ENCODE measurements around the gene GRM4. TPM values are rescaled to one million over a fixed set of nuclear protein-coding genes. Genes with fewer than 3 reads are reported as not detected.

GRM4 gene
- total RNA-seq, 1 experiment from 2014 or later = not detected

- H3K36me3 Mint-ChIP-seq (ENCODE audit: insufficient read depth, unreplicated experiment) = no peaks in the 10 kb centered on the region
- ChIA-PET POLR2A (no interaction called here), CTCF (no interaction called here)
- no peak overlapping the region for H3K4me3 Mint-ChIP-seq (ENCODE audit: unreplicated experiment)
- H3K27ac Mint-ChIP-seq (ENCODE audit: low read depth, unreplicated experiment) = no peak overlapping the region
- no peaks in the 10 kb centered on the region for H3K9me3 Mint-ChIP-seq (ENCODE audit: unreplicated experiment)
- intact Hi-C loops (cut with micrococcal nuclease) = no loop called here
- H3K4me1 Mint-ChIP-seq (ENCODE audit: insufficient read depth, unreplicated experiment) = no peaks in the 10 kb centered on the region
- no peak for TF ChIP-seq CTCF (IDR thresholded peaks at IDR 0.05; ENCODE audit: unreplicated experiment)
- peaks cover 14% of the 10 kb centered on the region for H3K27me3 Mint-ChIP-seq (ENCODE audit: insufficient read depth, unreplicated experiment)
- DNase-seq (ENCODE audit: unreplicated experiment) = no peak
- no TSS peak for BruUV-seq (replicated peaks)
These were observed 71.7 kb downstream of the GRM4 start for GRCh38 chr6:34074064-34074742.

GRCh38 chr6:34073540-34073939 is 72.3 kb downstream of the GRM4 start:
- no peaks in the 10 kb centered on the region for H3K36me3 Mint-ChIP-seq (ENCODE audit: insufficient read depth, unreplicated experiment)
- no peaks in the 10 kb centered on the region for H3K4me1 Mint-ChIP-seq (ENCODE audit: insufficient read depth, unreplicated experiment)
- TF ChIP-seq CTCF (IDR thresholded peaks at IDR 0.05; ENCODE audit: unreplicated experiment) = no peak
- H3K9me3 Mint-ChIP-seq (ENCODE audit: unreplicated experiment) = no peaks in the 10 kb centered on the region
- peaks cover 10% of the 10 kb centered on the region for H3K27me3 Mint-ChIP-seq (ENCODE audit: insufficient read depth, unreplicated experiment)
- no peak overlapping the region for H3K4me3 Mint-ChIP-seq (ENCODE audit: unreplicated experiment)
- H3K27ac Mint-ChIP-seq (ENCODE audit: low read depth, unreplicated experiment) = no peak overlapping the region
- intact Hi-C loops (cut with micrococcal nuclease) = no loop called here
- POLR2A ChIA-PET = no interaction called here
- no TSS peak for BruUV-seq (replicated peaks)
- CTCF ChIA-PET = no interaction called here
- no peak for DNase-seq (ENCODE audit: unreplicated experiment)

- intact Hi-C loops (cut with micrococcal nuclease) = no loop called here
- BruUV-seq (replicated peaks) = no TSS peak
- peaks cover 2% of the 10 kb centered on the region for H3K27me3 Mint-ChIP-seq (ENCODE audit: insufficient read depth, unreplicated experiment)
- CTCF ChIA-PET = no interaction called here
- H3K9me3 Mint-ChIP-seq (ENCODE audit: unreplicated experiment) = no peaks in the 10 kb centered on the region
- no peak overlapping the region for H3K4me3 Mint-ChIP-seq (ENCODE audit: unreplicated experiment)
- TF ChIP-seq CTCF (IDR thresholded peaks at IDR 0.05; ENCODE audit: unreplicated experiment) = no peak
- no peak overlapping the region for H3K27ac Mint-ChIP-seq (ENCODE audit: low read depth, unreplicated experiment)
- no peak for DNase-seq (ENCODE audit: unreplicated experiment)
- H3K4me1 Mint-ChIP-seq (ENCODE audit: insufficient read depth, unreplicated experiment) = no peaks in the 10 kb centered on the region
- no peaks in the 10 kb centered on the region for H3K36me3 Mint-ChIP-seq (ENCODE audit: insufficient read depth, unreplicated experiment)
- POLR2A ChIA-PET = no interaction called here
These were observed 73.2 kb downstream of the GRM4 start for GRCh38 chr6:34072727-34073126.

- BruUV-seq (replicated peaks) = no TSS peak
- Mint-ChIP-seq H3K36me3 (ENCODE audit: insufficient read depth, unreplicated experiment) (no peaks in the 10 kb centered on the region), H3K4me1 (ENCODE audit: insufficient read depth, unreplicated experiment) (no peaks in the 10 kb centered on the region), H3K9me3 (ENCODE audit: unreplicated experiment) (no peaks in the 10 kb centered on the region), H3K27me3 (ENCODE audit: insufficient read depth, unreplicated experiment) (peaks cover 7% of the 10 kb centered on the region), H3K27ac (ENCODE audit: low read depth, unreplicated experiment) (no peak overlapping the region), H3K4me3 (ENCODE audit: unreplicated experiment) (no peak overlapping the region)
- intact Hi-C loops (cut with micrococcal nuclease) = no loop called here
- ChIA-PET POLR2A (no interaction called here), CTCF (no interaction called here)
- TF ChIP-seq CTCF (IDR thresholded peaks at IDR 0.05; ENCODE audit: unreplicated experiment) = no peak
- DNase-seq (ENCODE audit: unreplicated experiment) = no peak
These were observed 74.0 kb downstream of the GRM4 start for GRCh38 chr6:34071884-34072379.

All from MCF 10A (cell line).